Measurements from ENCODE around the gene AP5Z1.
"Not testable (repeated sequence)": the region's sequence is repeated elsewhere in the genome, so short reads cannot be mapped to it uniquely, and the experiment has no call there.

AP5Z1 gene

GRCh38 chr7:4794171-4794570 lies 18.7 kb downstream of the AP5Z1 start:
- H3K4me1 ChIP-seq (ENCODE audit: control insufficient read depth, insufficient read depth, low read length); H3K27me3 ChIP-seq (ENCODE audit: control insufficient read depth, insufficient read depth, low read length); H3K9ac ChIP-seq (ENCODE audit: low read length); H3K4me3 ChIP-seq (ENCODE audit: low read length); H3K9me3 ChIP-seq (ENCODE audit: control insufficient read depth, low read length); H3K36me3 ChIP-seq (ENCODE audit: control insufficient read depth, insufficient read depth, low read length): not testable (repeated sequence)

GRCh38 chr7:4794591-4795350 lies 19.3 kb downstream of the AP5Z1 start:
- no peaks in the 10 kb centered on the region for H3K9me3 ChIP-seq (ENCODE audit: control insufficient read depth, low read length)
- peaks cover 5% of the 10 kb centered on the region for H3K4me1 ChIP-seq (ENCODE audit: control insufficient read depth, insufficient read depth, low read length)
- no peaks in the 10 kb centered on the region for H3K36me3 ChIP-seq (ENCODE audit: control insufficient read depth, insufficient read depth, low read length)
- H3K27me3 ChIP-seq (ENCODE audit: control insufficient read depth, insufficient read depth, low read length) = no peaks in the 10 kb centered on the region
- no peak overlapping the region for H3K9ac ChIP-seq (ENCODE audit: low read length)
- no peak overlapping the region for H3K4me3 ChIP-seq (ENCODE audit: low read length)

DNA sequence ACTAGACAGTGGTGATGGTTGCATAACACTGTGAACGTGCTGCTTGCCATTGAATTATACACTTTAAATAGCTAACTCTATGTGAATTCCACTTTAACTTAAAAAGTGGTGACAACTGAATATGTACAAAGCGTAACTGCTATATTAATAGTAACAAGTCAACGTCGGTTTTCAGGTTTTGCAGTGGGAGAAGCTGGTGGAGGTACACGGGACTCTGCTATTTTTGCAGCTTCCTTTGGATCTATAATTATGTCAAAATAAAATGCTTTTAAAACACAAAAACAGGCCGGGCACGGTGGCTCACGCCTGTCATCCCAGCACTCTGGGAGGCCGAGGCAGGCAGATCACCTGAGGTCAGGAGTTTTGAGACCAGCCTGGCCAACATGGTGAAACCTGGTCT lies 21.0 kb downstream of the AP5Z1 start:
- no peak overlapping the region for H3K9ac ChIP-seq (ENCODE audit: low read length)
- no peaks in the 10 kb centered on the region for H3K27me3 ChIP-seq (ENCODE audit: control insufficient read depth, insufficient read depth, low read length)
- no peaks in the 10 kb centered on the region for H3K36me3 ChIP-seq (ENCODE audit: control insufficient read depth, insufficient read depth, low read length)
- H3K9me3 ChIP-seq (ENCODE audit: control insufficient read depth, low read length) = no peaks in the 10 kb centered on the region
- H3K4me1 ChIP-seq (ENCODE audit: control insufficient read depth, insufficient read depth, low read length) = peaks cover 5% of the 10 kb centered on the region
- no peak overlapping the region for H3K4me3 ChIP-seq (ENCODE audit: low read length)

GRCh38 chr7:4797858-4798705 lies 22.7 kb downstream of the AP5Z1 start:
- Histone ChIP-seq H3K27me3 (ENCODE audit: control insufficient read depth, insufficient read depth, low read length) (no peaks in the 10 kb centered on the region), H3K4me1 (ENCODE audit: control insufficient read depth, insufficient read depth, low read length) (no peaks in the 10 kb centered on the region), H3K4me3 (ENCODE audit: low read length) (no peak overlapping the region), H3K9me3 (ENCODE audit: control insufficient read depth, low read length) (no peaks in the 10 kb centered on the region), H3K36me3 (ENCODE audit: control insufficient read depth, insufficient read depth, low read length) (no peaks in the 10 kb centered on the region), H3K9ac (ENCODE audit: low read length) (no peak overlapping the region)

DNA sequence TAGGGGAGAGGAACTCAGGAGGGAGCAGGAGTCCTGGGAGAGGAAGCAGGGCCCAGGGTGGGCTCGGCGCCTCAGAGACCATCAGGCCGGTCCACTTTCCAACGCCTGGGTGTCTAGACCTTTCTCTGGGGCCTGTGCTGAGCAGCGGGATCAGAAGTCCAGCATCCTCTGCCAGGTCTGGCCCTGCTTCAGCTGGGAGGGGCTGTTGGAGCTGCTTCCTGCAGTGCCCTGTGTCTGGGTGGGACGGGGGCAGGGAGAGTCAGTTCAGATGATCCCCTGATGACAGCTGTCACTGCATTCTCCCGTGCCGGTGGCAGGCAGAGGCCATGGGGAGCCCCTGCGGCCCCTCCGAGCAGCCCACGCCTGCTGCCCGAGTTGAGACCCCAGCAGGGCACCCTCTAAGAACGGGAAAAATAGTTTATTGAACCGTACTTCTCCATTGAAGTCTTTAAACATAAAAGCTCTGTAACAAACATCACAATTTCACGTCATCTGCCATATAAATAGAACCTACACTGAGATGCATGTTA lies 23.3 kb downstream of the AP5Z1 start:
- H3K9me3 ChIP-seq (ENCODE audit: control insufficient read depth, low read length) = no peaks in the 10 kb centered on the region
- no peaks in the 10 kb centered on the region for H3K36me3 ChIP-seq (ENCODE audit: control insufficient read depth, insufficient read depth, low read length)
- no peak overlapping the region for H3K9ac ChIP-seq (ENCODE audit: low read length)
- no peak overlapping the region for H3K4me3 ChIP-seq (ENCODE audit: low read length)
- H3K27me3 ChIP-seq (ENCODE audit: control insufficient read depth, insufficient read depth, low read length) = no peaks in the 10 kb centered on the region
- H3K4me1 ChIP-seq (ENCODE audit: control insufficient read depth, insufficient read depth, low read length) = no peaks in the 10 kb centered on the region

DNA sequence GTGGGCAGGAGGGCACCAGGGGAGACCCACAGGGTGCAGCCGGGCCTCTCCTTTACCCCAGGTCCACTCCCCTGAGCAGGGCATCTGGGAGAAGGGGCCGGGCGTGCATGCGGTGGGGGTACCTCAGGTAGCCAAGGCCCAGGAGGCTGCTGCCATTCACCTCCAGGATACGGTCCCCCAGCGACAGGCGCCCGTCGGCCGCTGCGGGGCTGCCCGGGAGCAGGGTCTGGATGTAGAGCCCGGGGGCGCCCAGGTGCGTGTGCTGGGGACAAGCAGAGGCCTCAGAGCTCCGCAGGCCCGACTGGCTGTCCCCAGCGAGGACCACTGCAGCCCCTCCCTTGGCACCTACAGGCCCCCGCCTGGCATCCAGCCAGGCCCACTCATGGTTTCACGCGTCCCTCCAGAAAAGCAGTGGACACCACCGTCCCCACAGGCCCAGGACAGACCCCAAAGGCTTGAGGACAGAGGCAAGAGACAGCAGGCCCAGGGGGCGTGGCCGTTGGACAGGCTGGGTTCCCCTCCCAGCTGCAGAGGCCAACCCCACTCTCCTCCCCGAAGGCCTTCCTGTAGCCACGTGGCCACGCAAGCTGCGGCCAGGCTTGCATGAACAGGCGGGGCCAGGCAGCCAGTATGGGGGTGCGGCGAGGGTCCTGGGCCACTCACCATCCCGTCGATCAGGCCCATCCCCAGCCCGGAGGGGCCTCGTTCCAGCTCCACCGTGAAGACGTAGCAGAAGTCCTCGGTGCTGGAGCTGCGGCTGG lies 24.3 kb downstream of the AP5Z1 start:
- H3K4me1 ChIP-seq (ENCODE audit: control insufficient read depth, insufficient read depth, low read length) = no peaks in the 10 kb centered on the region
- H3K36me3 ChIP-seq (ENCODE audit: control insufficient read depth, insufficient read depth, low read length) = no peaks in the 10 kb centered on the region
- no peaks in the 10 kb centered on the region for H3K9me3 ChIP-seq (ENCODE audit: control insufficient read depth, low read length)
- H3K4me3 ChIP-seq (ENCODE audit: low read length) = no peak overlapping the region
- no peaks in the 10 kb centered on the region for H3K27me3 ChIP-seq (ENCODE audit: control insufficient read depth, insufficient read depth, low read length)
- H3K9ac ChIP-seq (ENCODE audit: low read length) = no peak overlapping the region

DNA sequence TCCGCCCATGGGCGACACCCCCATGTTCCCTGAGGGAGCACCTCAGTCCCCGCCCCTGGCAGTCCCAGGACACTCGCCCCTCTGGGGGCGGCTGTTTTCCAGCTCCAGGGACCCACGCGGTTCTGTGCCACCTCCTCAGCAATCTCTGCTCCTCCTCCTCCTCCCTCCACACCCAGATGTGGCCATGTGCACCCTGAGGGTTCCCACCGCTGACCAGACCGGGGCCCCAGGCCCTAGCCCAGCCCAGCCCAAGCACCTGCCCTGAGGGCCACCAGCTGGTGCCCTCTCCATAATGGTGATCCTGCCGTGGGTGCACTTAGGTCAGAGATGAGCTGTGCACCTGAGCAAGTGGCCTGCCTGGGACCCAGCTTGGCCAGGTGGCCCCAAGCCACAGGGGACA lies 25.1 kb downstream of the AP5Z1 start:
- Histone ChIP-seq H3K9ac (ENCODE audit: low read length) (no peak overlapping the region), H3K27me3 (ENCODE audit: control insufficient read depth, insufficient read depth, low read length) (no peaks in the 10 kb centered on the region), H3K9me3 (ENCODE audit: control insufficient read depth, low read length) (no peaks in the 10 kb centered on the region), H3K4me3 (ENCODE audit: low read length) (no peak overlapping the region), H3K36me3 (ENCODE audit: control insufficient read depth, insufficient read depth, low read length) (no peaks in the 10 kb centered on the region), H3K4me1 (ENCODE audit: control insufficient read depth, insufficient read depth, low read length) (no peaks in the 10 kb centered on the region)

DNA sequence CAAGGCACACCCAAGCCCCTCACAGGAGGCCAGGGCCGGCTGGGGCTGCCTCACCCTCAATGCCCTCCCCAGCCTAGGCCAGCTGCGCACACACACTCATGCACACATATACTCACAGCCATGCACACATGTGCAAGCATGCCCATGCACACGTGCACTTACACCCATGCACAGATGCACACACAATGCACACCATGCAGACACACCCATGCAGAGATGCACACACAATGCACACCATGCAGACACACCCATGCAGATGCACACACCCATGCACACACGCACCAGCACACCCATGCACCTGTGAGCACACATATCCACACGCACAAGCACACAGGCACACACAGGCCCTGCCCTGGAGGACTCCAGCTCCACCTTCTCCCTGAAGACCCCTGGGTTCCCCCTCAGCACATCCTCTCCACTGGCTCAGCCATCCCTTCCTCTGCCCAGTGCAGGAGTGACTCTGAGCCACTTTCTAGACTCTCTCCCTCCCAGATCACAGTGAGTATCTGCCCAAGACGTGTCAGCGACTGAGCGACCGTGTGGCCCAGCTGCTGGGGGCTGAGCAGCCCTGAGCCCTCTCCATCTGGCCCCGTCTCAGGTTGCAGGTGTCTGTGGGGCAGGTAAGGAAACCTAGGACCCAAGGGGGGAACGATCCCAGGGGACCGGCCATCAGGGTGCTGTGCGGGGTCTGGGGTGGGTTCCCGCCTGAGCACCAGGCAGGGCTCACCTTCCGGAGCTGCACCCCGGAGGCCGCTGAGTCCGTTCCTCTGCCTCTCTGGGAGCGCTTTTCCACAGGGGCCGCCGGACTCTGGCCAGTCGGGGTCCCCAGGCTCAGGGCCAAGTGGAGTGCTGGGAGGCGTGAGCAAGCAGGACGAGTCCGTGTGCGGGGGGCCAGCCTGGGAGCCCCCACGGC lies 25.8 kb downstream of the AP5Z1 start:
- Histone ChIP-seq H3K4me3 (ENCODE audit: low read length) (no peak overlapping the region), H3K36me3 (ENCODE audit: control insufficient read depth, insufficient read depth, low read length) (no peaks in the 10 kb centered on the region), H3K27me3 (ENCODE audit: control insufficient read depth, insufficient read depth, low read length) (no peaks in the 10 kb centered on the region), H3K4me1 (ENCODE audit: control insufficient read depth, insufficient read depth, low read length) (no peaks in the 10 kb centered on the region), H3K9me3 (ENCODE audit: control insufficient read depth, low read length) (no peaks in the 10 kb centered on the region), H3K9ac (ENCODE audit: low read length) (no peak overlapping the region)

DNA sequence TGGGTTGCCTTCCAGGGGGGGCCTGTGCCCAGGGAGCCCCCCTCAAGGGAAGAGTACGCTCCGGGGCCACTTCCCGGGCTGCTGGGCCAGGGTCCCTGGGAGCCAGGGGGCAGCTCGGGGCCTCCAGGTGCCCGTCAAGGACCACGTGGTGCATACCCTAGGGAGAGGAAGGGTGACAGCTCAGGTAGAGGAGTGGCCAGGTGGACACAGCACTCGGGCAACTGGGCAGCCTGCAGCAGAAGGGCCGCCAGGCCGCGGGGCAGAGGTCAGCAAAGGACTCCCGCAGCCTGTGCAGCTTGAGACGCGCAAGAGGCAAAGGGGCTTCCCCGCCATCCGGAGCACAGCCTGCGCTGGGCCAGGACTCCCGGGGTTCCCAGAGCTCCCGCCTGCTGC lies 26.4 kb downstream of the AP5Z1 start:
- Histone ChIP-seq H3K4me3 (ENCODE audit: low read length) (no peak overlapping the region), H3K9ac (ENCODE audit: low read length) (no peak overlapping the region), H3K36me3 (ENCODE audit: control insufficient read depth, insufficient read depth, low read length) (no peaks in the 10 kb centered on the region), H3K27me3 (ENCODE audit: control insufficient read depth, insufficient read depth, low read length) (no peaks in the 10 kb centered on the region), H3K4me1 (ENCODE audit: control insufficient read depth, insufficient read depth, low read length) (no peaks in the 10 kb centered on the region), H3K9me3 (ENCODE audit: control insufficient read depth, low read length) (no peaks in the 10 kb centered on the region)

GRCh38 chr7:4802577-4802976 lies 27.2 kb downstream of the AP5Z1 start:
- H3K4me1 ChIP-seq (ENCODE audit: control insufficient read depth, insufficient read depth, low read length); H3K9ac ChIP-seq (ENCODE audit: low read length); H3K9me3 ChIP-seq (ENCODE audit: control insufficient read depth, low read length); H3K27me3 ChIP-seq (ENCODE audit: control insufficient read depth, insufficient read depth, low read length); H3K36me3 ChIP-seq (ENCODE audit: control insufficient read depth, insufficient read depth, low read length); H3K4me3 ChIP-seq (ENCODE audit: low read length): not testable (repeated sequence)
